Ascending aorta (tissue), 2 donors: ENCODE measurements around the gene PRKAG2. TPM values are rescaled to one million over a fixed set of nuclear protein-coding genes. Genes with fewer than 3 reads are reported as not detected.
A peak's percentile ranks its signal among the peaks of the same experiment; 100 is the strongest.
"Not testable (repeated sequence)": the region's sequence is repeated elsewhere in the genome, so short reads cannot be mapped to it uniquely, and the experiment has no call there.

Experiments used
- DNase-seq, 2 donors: peaks; one replicate each; pipeline ENCODE4 v3.0.0-alpha.2; 2019; ENCODE audit warnings: low spot score in 2 of 2
- H3K27ac ChIP-seq, 2 donors: fragments of 200-600 bp; sonication (generic); one replicate each; pipeline ENCODE4 v1.5.1; 2016 to 2017; ENCODE audit warnings: mild to moderate bottlenecking in 1 of 2
- H3K27me3 ChIP-seq: fragments of 200-600 bp; sonication (generic); one replicate; pipeline ENCODE4 v1.5.1; 2017
- H3K36me3 ChIP-seq, 2 donors: fragments of 200-600 bp; sonication (generic); one replicate each; pipeline ENCODE4 v1.5.1; 2016
- H3K4me1 ChIP-seq, 2 donors: fragments of 200-600 bp; sonication (generic); one replicate each; pipeline ENCODE4 v1.5.1; 2016 to 2017; ENCODE audit warnings: mild to moderate bottlenecking in 1 of 2
- H3K4me3 ChIP-seq, 2 donors: fragments of 200-600 bp; sonication (generic); one replicate each; pipeline ENCODE4 v1.5.1; 2016 to 2017; ENCODE audit warnings: mild to moderate bottlenecking in 1 of 2
- H3K9me3 ChIP-seq, 2 donors: fragments of 200-600 bp; sonication (generic); one replicate each; pipeline ENCODE4 v1.5.1; 2016
- CTCF ChIP-seq, 3 experiments: fragments of 200-600 bp in 2 of 3; fragments of 450-650 bp in 1 of 3; sonication (generic) in 2 of 3; IDR thresholded peaks; one replicate each; pipeline ENCODE4 v1.5.1; 2016 to 2019; ENCODE audit warnings: antibody characterized with exemption in 3 of 3, mild to moderate bottlenecking in 1 of 3, moderate library complexity in 1 of 3
- intact Hi-C: fragments of 100-400 bp; cut with DNase I; formaldehyde crosslinking; loops from one replicate; pipeline ENCODE4 v1.15.1; 2023
- total RNA-seq: library from RNA; depleted of rRNA; stranded (reverse); fragments of >200 nt; gene quantifications from one replicate; pipeline ENCODE4 v1.1.0, GENCODE V29; 2016

PRKAG2 gene
- total RNA-seq, 1 donor from 2014 or later = 26.7 TPM

DNA sequence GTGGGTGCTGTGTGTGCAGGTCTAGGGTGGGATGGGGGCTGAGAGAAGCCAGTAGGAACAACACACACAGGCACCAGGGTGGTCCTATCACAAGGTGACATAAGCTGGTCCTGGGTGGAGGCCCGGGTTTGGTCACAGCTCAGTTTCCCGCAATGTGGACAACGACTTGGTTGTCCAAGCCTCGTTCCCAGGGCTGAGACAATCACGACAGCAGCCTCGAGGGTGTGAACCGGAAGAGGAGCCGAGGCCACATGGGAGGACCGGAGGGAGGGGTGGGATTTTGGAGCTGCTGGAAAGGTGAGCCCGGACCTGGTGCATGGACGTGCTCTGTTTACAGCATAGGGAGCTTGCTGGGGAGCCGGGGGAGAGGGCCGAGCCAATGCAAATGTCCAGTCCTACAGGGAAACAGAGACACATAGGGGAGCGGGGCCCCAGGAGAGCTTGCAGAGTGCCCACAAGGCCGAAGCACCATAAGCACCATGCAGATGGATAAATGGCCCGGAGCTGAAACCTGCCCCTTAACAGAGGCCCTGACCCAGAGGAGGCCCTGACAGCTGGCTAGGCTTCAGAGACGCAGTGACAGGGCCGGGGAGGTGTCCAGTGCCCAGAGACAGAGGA lies 92.8 kb downstream of the PRKAG2 start:
- Histone ChIP-seq H3K27ac (no peak overlapping the region), H3K36me3 (peaks cover 0 to 14% of the 10 kb centered on the region in 2 donors)

DNA sequence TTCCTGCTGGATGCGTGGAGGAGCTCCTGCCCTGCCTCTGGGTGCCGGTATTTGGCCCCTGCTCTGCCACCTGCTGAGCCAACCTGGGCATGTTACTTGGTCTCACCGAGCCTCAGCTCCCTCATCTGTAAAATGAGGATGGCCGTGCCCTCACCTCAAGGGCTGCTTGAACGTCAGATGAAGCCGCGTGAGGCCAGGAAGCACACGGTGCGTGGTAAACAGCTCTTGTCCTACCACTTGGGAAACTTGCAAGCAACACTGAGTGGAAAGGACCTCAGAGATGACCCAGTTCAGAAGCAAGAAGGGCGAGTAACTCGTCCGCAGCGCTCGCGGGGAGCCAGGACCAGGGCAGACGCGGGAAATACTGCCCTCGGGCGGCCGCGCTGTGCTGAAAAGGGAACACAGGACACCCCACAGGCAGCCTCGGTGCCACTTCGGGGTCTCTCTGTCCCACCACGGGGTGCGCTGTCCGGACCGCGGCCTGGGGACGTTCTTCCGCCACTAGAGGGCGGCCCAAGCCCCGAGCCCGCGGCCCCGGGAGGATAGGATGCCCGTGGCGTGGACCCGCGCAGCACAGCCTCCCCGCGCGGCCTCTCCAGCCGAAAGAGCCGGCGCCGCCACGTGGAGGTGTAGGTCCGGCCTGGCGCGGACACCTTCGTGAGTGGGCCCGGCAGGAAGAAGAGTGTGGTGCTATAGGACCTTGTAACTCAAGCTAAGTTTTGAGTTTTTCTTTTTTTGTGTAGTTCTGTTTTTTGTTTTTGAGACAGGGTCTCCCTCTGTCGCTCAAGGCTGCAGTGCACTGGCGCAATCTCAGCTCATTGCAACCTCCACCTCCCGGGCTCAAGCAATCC lies 94.1 kb downstream of the PRKAG2 start:
- intact Hi-C loops = loop anchor here (2.0 to 5.0 kb wide), 3 partner anchors 94 to 362 kb away; partner anchors contain the start of gene PRKAG2
- DNase-seq = peak in 1 of 2 donors; percentile 83
- H3K27ac ChIP-seq = no peak overlapping the region
- H3K4me1 ChIP-seq = peaks cover 0 to 9% of the 10 kb centered on the region in 2 donors
- peak overlapping the region; percentile 31 to 43 for H3K4me3 ChIP-seq
- no peaks in the 10 kb centered on the region for H3K9me3 ChIP-seq
- no peaks in the 10 kb centered on the region for H3K27me3 ChIP-seq
- TF ChIP-seq CTCF (IDR thresholded peaks at IDR 0.05) = peak; percentile 82 to 87 (median 87)
- peaks cover 0 to 14% of the 10 kb centered on the region in 2 donors for H3K36me3 ChIP-seq

More for the DNA sequence above, 92.8 kb downstream of the PRKAG2 start:
- no peak for TF ChIP-seq CTCF (IDR thresholded peaks at IDR 0.05)
- no peak for DNase-seq
- Histone ChIP-seq H3K9me3 (no peaks in the 10 kb centered on the region), H3K4me1 (peaks cover 0 to 9% of the 10 kb centered on the region in 2 donors), H3K4me3 (no peak overlapping the region), H3K27me3 (no peaks in the 10 kb centered on the region)
- intact Hi-C loops = loop anchor here (2.0 to 5.0 kb wide), 3 partner anchors 93 to 361 kb away; partner anchors contain the start of gene PRKAG2

DNA sequence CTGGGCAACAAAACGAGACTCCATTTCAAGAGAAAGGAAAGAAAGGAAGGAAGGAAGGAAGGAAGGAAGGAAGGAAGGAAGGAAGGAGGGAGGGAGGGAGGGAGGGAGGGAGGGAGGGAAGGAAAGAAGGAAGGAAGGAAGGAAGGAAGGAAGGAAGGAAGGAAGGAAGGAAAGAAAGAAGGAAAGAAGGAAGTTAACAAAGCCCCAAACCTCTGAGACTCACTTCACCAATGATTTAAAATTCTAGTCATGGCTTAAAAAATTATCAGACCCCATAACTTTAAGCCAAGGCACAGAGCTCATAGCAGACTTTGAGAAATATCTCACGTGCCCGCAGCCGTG lies 94.7 kb downstream of the PRKAG2 start:
- H3K9me3 ChIP-seq, H3K27me3 ChIP-seq, H3K27ac ChIP-seq, H3K4me3 ChIP-seq, H3K4me1 ChIP-seq, DNase-seq: not testable (repeated sequence)
- H3K36me3 ChIP-seq = peaks cover 0 to 14% of the 10 kb centered on the region in 2 donors
- intact Hi-C loops = loop anchor here (2.0 to 5.0 kb wide), 3 partner anchors 95 to 363 kb away; partner anchors contain the start of gene PRKAG2

DNA sequence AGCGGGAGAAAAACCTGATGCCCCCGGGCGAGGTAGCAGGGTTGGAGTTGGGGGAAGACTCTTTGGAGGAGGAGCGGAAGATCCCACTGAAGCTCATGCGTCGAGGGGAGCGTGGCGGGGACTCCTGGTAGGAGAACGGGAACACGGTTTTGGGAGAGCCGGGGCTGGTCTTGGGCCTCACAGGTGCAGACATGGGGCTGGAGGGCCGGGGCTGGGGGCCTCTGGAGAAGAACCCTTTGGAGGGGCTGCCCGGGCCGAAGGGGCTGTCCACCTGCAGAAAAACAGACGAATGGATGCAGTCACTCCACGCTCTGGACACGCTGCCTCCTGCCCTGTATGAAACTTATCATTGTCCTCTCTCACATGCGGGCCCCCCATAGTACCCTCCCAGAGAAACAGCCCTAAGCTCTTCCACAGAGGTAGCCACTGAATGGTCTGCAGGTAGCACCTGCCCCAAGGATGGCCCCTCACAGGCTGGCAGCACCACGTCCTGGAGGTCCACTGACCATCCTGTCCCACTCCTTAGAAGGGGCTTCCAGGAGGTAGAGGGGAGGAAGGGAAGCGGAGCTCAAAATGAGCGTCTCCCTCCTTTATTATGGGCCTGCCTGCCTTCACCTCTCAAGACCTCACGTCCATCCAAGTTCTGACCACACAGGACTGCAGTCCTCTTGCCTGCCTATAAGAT lies 95.6 kb downstream of the PRKAG2 start:
- Histone ChIP-seq H3K27me3 (no peaks in the 10 kb centered on the region), H3K27ac (no peak overlapping the region), H3K9me3 (no peaks in the 10 kb centered on the region), H3K4me3 (no peak overlapping the region), H3K36me3 (peaks cover 0 to 14% of the 10 kb centered on the region in 2 donors), H3K4me1 (peaks cover 0 to 9% of the 10 kb centered on the region in 2 donors)
- intact Hi-C loops = loop anchor here (5.0 kb wide), 2 partner anchors 96 to 151 kb away; partner anchors contain the start of gene PRKAG2
- TF ChIP-seq CTCF (IDR thresholded peaks at IDR 0.05) = no peak
- DNase-seq = no peak

- no peak overlapping the region for H3K27ac ChIP-seq
- intact Hi-C loops = loop anchor here (5.0 kb wide), 2 partner anchors 97 to 152 kb away; partner anchors contain the start of gene PRKAG2
- TF ChIP-seq CTCF (IDR thresholded peaks at IDR 0.05) = no peak
- no peaks in the 10 kb centered on the region for H3K9me3 ChIP-seq
- H3K4me1 ChIP-seq = peaks cover 0 to 9% of the 10 kb centered on the region in 2 donors
- H3K4me3 ChIP-seq = no peak overlapping the region
- no peak for DNase-seq
- no peaks in the 10 kb centered on the region for H3K27me3 ChIP-seq
- peaks cover 0 to 14% of the 10 kb centered on the region in 2 donors for H3K36me3 ChIP-seq
These were observed 96.3 kb downstream of the PRKAG2 start for GRCh38 chr7:151780631-151781030.
